CD4-positive, alpha-beta T cell (primary cell): ENCODE data around the gene TCF7L2. TPM values are rescaled to one million over a fixed set of nuclear protein-coding genes. Genes with fewer than 3 reads are reported as not detected.
A peak's percentile ranks its signal among the peaks of the same experiment; 100 is the strongest.

Source experiments
- ATAC-seq: fragments of 200-7000 bp; cut with Tn5 transposase; one replicate; pipeline ENCODE4 v1.10.0; 2022; ENCODE audit warnings: mild to moderate bottlenecking; ENCODE audit not compliant: poor library complexity
- CTCF ChIA-PET: fragments of 350-600 bp; sonication (Branson Sonifier 250); formaldehyde crosslinking; loops from one replicate; lab custom pipeline; 2021; ENCODE audit warnings: antibody characterized with exemption, inconsistent platforms; lab: Charles Lee
- POLR2A ChIA-PET: fragments of 350-600 bp; sonication (Branson Sonifier 250); formaldehyde crosslinking; loops from one replicate; lab custom pipeline; 2021; ENCODE audit warnings: antibody characterized with exemption, inconsistent platforms; lab: Charles Lee
- DNase-seq, 14 experiments: peaks; one replicate each; pipeline ENCODE4 v3.0.0-alpha.2; 2013 to 2020; ENCODE audit warnings: mixed read lengths in 2 of 14
- H3K27ac ChIP-seq, 2 donors: one replicate each; pipeline versions ENCODE4 v1.5.1 to v1.7.0; 2013; ENCODE audit warnings: low read length in 2 of 2, low read depth in 1 of 2, mild to moderate bottlenecking in 1 of 2
- H3K27me3 ChIP-seq, 2 experiments: 1 replicate in 1 of 2; 2 replicates in 1 of 2; pipeline versions ENCODE4 v1.6.1 to v1.7.0; 2013; ENCODE audit warnings: low read length in 2 of 2, control low read depth in 1 of 2, mild to moderate bottlenecking in 1 of 2, moderate library complexity in 1 of 2; ENCODE audit not compliant: insufficient read depth in 2 of 2, control insufficient read depth in 1 of 2
- H3K36me3 ChIP-seq: one replicate; pipeline ENCODE4 v1.6.1; 2013; ENCODE audit warnings: low read length, control low read depth; ENCODE audit not compliant: insufficient read depth
- H3K4me1 ChIP-seq: one replicate; pipeline ENCODE4 v1.6.1; 2013; ENCODE audit warnings: low read length, control low read depth; ENCODE audit not compliant: insufficient read depth
- H3K4me3 ChIP-seq: one replicate; pipeline ENCODE4 v1.5.1; 2013; ENCODE audit warnings: mild to moderate bottlenecking, low read length, moderate library complexity
- H3K9me3 ChIP-seq, 2 experiments: 1 replicate in 1 of 2; 2 replicates in 1 of 2; pipeline versions ENCODE4 v1.6.1 to v1.7.0; 2013; ENCODE audit warnings: low read length in 2 of 2, mild to moderate bottlenecking in 2 of 2, control low read depth in 1 of 2, moderate library complexity in 1 of 2; ENCODE audit not compliant: control insufficient read depth in 1 of 2, insufficient read depth in 1 of 2
- H3K27ac Mint-ChIP-seq: one replicate; pipeline ENCODE4 v1.8.0; 2020; ENCODE audit warnings: mixed read lengths
- H3K27me3 Mint-ChIP-seq: one replicate; pipeline ENCODE4 v1.8.0; 2021; ENCODE audit warnings: mixed read lengths
- H3K36me3 Mint-ChIP-seq: one replicate; pipeline ENCODE4 v1.8.0; 2021; ENCODE audit warnings: low read depth, mixed read lengths
- H3K4me1 Mint-ChIP-seq: one replicate; pipeline ENCODE4 v1.8.0; 2021; ENCODE audit warnings: low read depth, mixed read lengths
- H3K4me3 Mint-ChIP-seq: one replicate; pipeline ENCODE4 v1.8.0; 2020; ENCODE audit warnings: mild to moderate bottlenecking, mixed read lengths
- H3K9me3 Mint-ChIP-seq: one replicate; pipeline ENCODE4 v1.8.0; 2020; ENCODE audit warnings: mixed read lengths
- CTCF ChIP-seq: fragments of 200-600 bp; IDR thresholded peaks from one replicate; pipeline ENCODE4 v1.8.0; 2022; ENCODE audit warnings: antibody characterized with exemption, mild to moderate bottlenecking
- intact Hi-C, 2 experiments: fragments of 100-400 bp; cut with DNase I in 1 of 2; cut with micrococcal nuclease in 1 of 2; formaldehyde crosslinking; loops; one replicate each; pipeline versions ENCODE4 v1.15.1 to v1.9.0; 2023 to 2025; cut with DNase I, micrococcal nuclease
- total RNA-seq, 174 experiments: library from RNA in 2 of 174; stranded (reverse) in 2 of 174; gene quantifications; one replicate each; pipeline ENCODE4 v1.2.3 and lab custom pipeline; 2021 to 2026

Gene TCF7L2
- total RNA-seq, 2 experiments from 2014 or later: 4.2 to 4.4 TPM

- H3K27ac Mint-ChIP-seq: no peak overlapping the region
Observed at GRCh38 chr10:113168584-113168983, 218.5 kb downstream of the TCF7L2 start.

GRCh38 chr10:113169111-113169510 is 219.1 kb downstream of the TCF7L2 start:
- ATAC-seq (no peak), DNase-seq (no peak)
- TF ChIP-seq CTCF: no peak
- CTCF ChIA-PET: no interaction called here
- Histone ChIP-seq H3K4me1 (no peaks in the 10 kb centered on the region), H3K27me3 (no peaks in the 10 kb centered on the region), H3K27ac (no peak overlapping the region), H3K36me3 (no peaks in the 10 kb centered on the region), H3K4me3 (no peak overlapping the region), H3K9me3 (no peaks in the 10 kb centered on the region)
- no peaks in the 10 kb centered on the region for H3K4me1 Mint-ChIP-seq
- H3K27ac Mint-ChIP-seq: no peak overlapping the region
- no peak overlapping the region for H3K4me3 Mint-ChIP-seq
- intact Hi-C loops: no loop called here
- POLR2A ChIA-PET: no interaction called here
- H3K36me3 Mint-ChIP-seq: no peaks in the 10 kb centered on the region
- no peaks in the 10 kb centered on the region for H3K27me3 Mint-ChIP-seq
- H3K9me3 Mint-ChIP-seq: no peaks in the 10 kb centered on the region

More at GRCh38 chr10:113168584-113168983, 218.5 kb downstream of the TCF7L2 start:
- ATAC-seq: no peak
- intact Hi-C loops: no loop called here
- H3K27me3 Mint-ChIP-seq: no peaks in the 10 kb centered on the region
- no peaks in the 10 kb centered on the region for H3K9me3 Mint-ChIP-seq
- H3K4me1 Mint-ChIP-seq: no peaks in the 10 kb centered on the region
- DNase-seq: no peak
- ChIA-PET POLR2A (no interaction called here), CTCF (no interaction called here)
- no peak overlapping the region for H3K4me3 ChIP-seq
- no peak for TF ChIP-seq CTCF
- no peak overlapping the region for H3K27ac ChIP-seq
- H3K4me3 Mint-ChIP-seq: no peak overlapping the region
- no peaks in the 10 kb centered on the region for H3K27me3 ChIP-seq
- H3K36me3 Mint-ChIP-seq: no peaks in the 10 kb centered on the region
- no peaks in the 10 kb centered on the region for H3K4me1 ChIP-seq
- H3K9me3 ChIP-seq: no peaks in the 10 kb centered on the region
- no peaks in the 10 kb centered on the region for H3K36me3 ChIP-seq

GRCh38 chr10:113169853-113170460 is 219.9 kb downstream of the TCF7L2 start:
- Mint-ChIP-seq H3K36me3 (no peaks in the 10 kb centered on the region), H3K27ac (no peak overlapping the region), H3K9me3 (no peaks in the 10 kb centered on the region), H3K4me1 (no peaks in the 10 kb centered on the region), H3K4me3 (no peak overlapping the region), H3K27me3 (no peaks in the 10 kb centered on the region)
- TF ChIP-seq CTCF: no peak
- peak in 2 of 14 experiments; percentile 5 to 15 for DNase-seq
- Histone ChIP-seq H3K27me3 (no peaks in the 10 kb centered on the region), H3K9me3 (no peaks in the 10 kb centered on the region), H3K27ac (no peak overlapping the region), H3K4me3 (no peak overlapping the region), H3K36me3 (no peaks in the 10 kb centered on the region), H3K4me1 (no peaks in the 10 kb centered on the region)
- CTCF ChIA-PET: no interaction called here
- no peak for ATAC-seq
- intact Hi-C loops: no loop called here
- POLR2A ChIA-PET: no interaction called here
